ENCODE data around the gene ETV3L.

Gene ETV3L

GRCh38 chr1:157131281-157131680 is 31.7 kb upstream of the ETV3L start:
- no peak for DNase-seq

GRCh38 chr1:157124855-157125254 is 25.2 kb upstream of the ETV3L start:
- no peak for DNase-seq

- DNase-seq: no peak
Measured at GRCh38 chr1:157119448-157119847, 19.8 kb upstream of the ETV3L start.

- DNase-seq: no peak
Measured at GRCh38 chr1:157119008-157119407, 19.4 kb upstream of the ETV3L start.

GRCh38 chr1:157117527-157118057 is 18.0 kb upstream of the ETV3L start:
- DNase-seq: no peak

GRCh38 chr1:157116737-157117103 is 17.1 kb upstream of the ETV3L start:
- no peak for DNase-seq

- no peak for DNase-seq
Measured at GRCh38 chr1:157115851-157116736, 16.5 kb upstream of the ETV3L start.

- DNase-seq: no peak
Measured at GRCh38 chr1:157115429-157115838, 15.8 kb upstream of the ETV3L start.

- no peak for DNase-seq
Measured at GRCh38 chr1:157114183-157115121, 14.8 kb upstream of the ETV3L start.

- DNase-seq: no peak
Measured at GRCh38 chr1:157113631-157114030, 14.0 kb upstream of the ETV3L start.

- DNase-seq: no peak
Measured at GRCh38 chr1:157113106-157113505, 13.5 kb upstream of the ETV3L start.

- no peak for DNase-seq
Measured at GRCh38 chr1:157112186-157112867, 12.7 kb upstream of the ETV3L start.

- DNase-seq: no peak
Measured at GRCh38 chr1:157111396-157112165, 12.0 kb upstream of the ETV3L start.

GRCh38 chr1:157110686-157111085 is 11.1 kb upstream of the ETV3L start:
- DNase-seq: no peak

- no peak for DNase-seq
Measured at GRCh38 chr1:157110003-157110402, 10.4 kb upstream of the ETV3L start.

- DNase-seq: no peak
Measured at GRCh38 chr1:157108448-157108847, 8.8 kb upstream of the ETV3L start.

GRCh38 chr1:157107702-157108101 is 8.1 kb upstream of the ETV3L start:
- no peak for DNase-seq

- no peak for DNase-seq
Measured at GRCh38 chr1:157106813-157107189, 7.2 kb upstream of the ETV3L start.

- DNase-seq: no peak
Measured at GRCh38 chr1:157105988-157106812, 6.6 kb upstream of the ETV3L start.

GRCh38 chr1:157105298-157105987 is 5.8 kb upstream of the ETV3L start:
- no peak for DNase-seq

Measured in right forelimb (tissue), 1 donor.